SU-DHL-6 (cell line): Measurements from ENCODE around the gene AOAH.

Source experiments
- H2AFZ ChIP-seq: fragments of 200-600 bp; sonication (generic); 2 replicates; pipeline ENCODE4 v1.6.1; 2014; ENCODE audit warnings: low read depth, mild to moderate bottlenecking, moderate library complexity, mixed read lengths, antibody characterized with exemption, low read length; ENCODE audit not compliant: severe bottlenecking
- H3F3A ChIP-seq: fragments of 200-600 bp; shearing (Covaris generic); 2 replicates; pipeline ENCODE4 v1.6.0; 2016; ENCODE audit warnings: antibody characterized with exemption, mild to moderate bottlenecking; ENCODE audit not compliant: insufficient read depth
- H3K27ac ChIP-seq: fragments of 200-600 bp; sonication (generic); 2 replicates; pipeline ENCODE4 v1.5.1; 2016; ENCODE audit warnings: low read depth, mild to moderate bottlenecking, low read length, moderate library complexity, mixed read lengths
- H3K27me3 ChIP-seq: fragments of 200-600 bp; sonication (generic), shearing (Covaris generic); 2 replicates; pipeline ENCODE4 v1.6.0; 2014; ENCODE audit warnings: mild to moderate bottlenecking, low read length
- H3K36me3 ChIP-seq: fragments of 200-600 bp; sonication (generic); 2 replicates; pipeline ENCODE4 v1.6.1; 2014; ENCODE audit warnings: mild to moderate bottlenecking, low read length, mixed read lengths
- H3K4me2 ChIP-seq: fragments of 300-600, 200-600 bp; shearing (Covaris generic), sonication (generic); 2 replicates; pipeline ENCODE4 v1.6.0; 2014; ENCODE audit warnings: low read length, low read depth, mild to moderate bottlenecking; ENCODE audit not compliant: poor library complexity, severe bottlenecking
- H3K4me3 ChIP-seq: fragments of 200-600 bp; sonication (generic); 2 replicates; pipeline ENCODE4 v1.5.1; 2014; ENCODE audit warnings: antibody characterized with exemption, low read length, mild to moderate bottlenecking, mixed read lengths; ENCODE audit not compliant: insufficient read depth, poor library complexity, severe bottlenecking
- H3K79me2 ChIP-seq: fragments of 200-600 bp; sonication (generic); 2 replicates; pipeline ENCODE4 v1.6.1; 2014; ENCODE audit warnings: mild to moderate bottlenecking, low read length, moderate library complexity; ENCODE audit not compliant: insufficient read depth
- H3K9ac ChIP-seq: fragments of 200-600 bp; sonication (generic); 2 replicates; pipeline ENCODE4 v1.7.0; 2014; ENCODE audit warnings: mild to moderate bottlenecking, low read length
- H3K9me2 ChIP-seq: fragments of 200-600 bp; sonication (generic); replicated peaks from 2 replicates; pipeline ENCODE4 v1.6.1; 2014; ENCODE audit warnings: low read length; ENCODE audit not compliant: insufficient read depth
- H3K9me3 ChIP-seq: fragments of 200-600 bp; sonication (generic); 2 replicates; pipeline ENCODE4 v1.6.1; 2014; ENCODE audit warnings: low read length, mixed read lengths; ENCODE audit not compliant: insufficient read depth
- H4K20me1 ChIP-seq: fragments of 200-600 bp; sonication (generic); 2 replicates; pipeline ENCODE4 v1.6.1; 2014; ENCODE audit warnings: low read depth, mild to moderate bottlenecking, antibody characterized with exemption, low read length, moderate library complexity, mixed read lengths
- CTCF ChIP-seq: fragments of 200-600 bp; sonication (generic); IDR thresholded peaks from one replicate; pipeline ENCODE4 v1.5.1; 2017; ENCODE audit warnings: antibody characterized with exemption, mild to moderate bottlenecking, low read length, moderate library complexity; ENCODE audit not compliant: insufficient read depth, poor library complexity, severe bottlenecking
- EZH2phosphoT487 ChIP-seq: fragments of 200-600 bp; sonication (generic), shearing (Covaris generic); conservative IDR thresholded peaks from 2 replicates; pipeline ENCODE4 v1.6.1; 2018; ENCODE audit warnings: mild to moderate bottlenecking, antibody characterized with exemption, low read length, moderate library complexity, mixed read lengths

Gene AOAH

GRCh38 chr7:36614959-36615358, 109.3 kb downstream of the AOAH start:
- no peak overlapping the region for H3K4me3 ChIP-seq
- no peaks in the 10 kb centered on the region for H3K79me2 ChIP-seq
- H4K20me1 ChIP-seq, result no peaks in the 10 kb centered on the region
- H3F3A ChIP-seq, result no peaks in the 10 kb centered on the region
- no peaks in the 10 kb centered on the region for H3K27me3 ChIP-seq
- no peaks in the 10 kb centered on the region for H3K36me3 ChIP-seq
- TF ChIP-seq CTCF, result no peak
- H3K9ac ChIP-seq, result no peak overlapping the region
- H3K27ac ChIP-seq, result no peak overlapping the region
- H3K4me2 ChIP-seq, result no peak overlapping the region
- H3K9me3 ChIP-seq, result no peaks in the 10 kb centered on the region
- no peaks in the 10 kb centered on the region for H3K9me2 ChIP-seq
- no peak overlapping the region for H2AFZ ChIP-seq

GRCh38 chr7:36613031-36613614, 111.2 kb downstream of the AOAH start:
- H2AFZ ChIP-seq, result no peak overlapping the region
- H3K36me3 ChIP-seq, result no peaks in the 10 kb centered on the region
- H3K79me2 ChIP-seq, result no peaks in the 10 kb centered on the region
- no peaks in the 10 kb centered on the region for H3F3A ChIP-seq
- H3K27ac ChIP-seq, result no peak overlapping the region
- H3K9me3 ChIP-seq, result no peaks in the 10 kb centered on the region
- TF ChIP-seq EZH2phosphoT487 (no peak), CTCF (no peak)
- no peak overlapping the region for H3K9ac ChIP-seq
- H3K9me2 ChIP-seq, result no peaks in the 10 kb centered on the region
- H3K27me3 ChIP-seq, result no peaks in the 10 kb centered on the region
- no peak overlapping the region for H3K4me3 ChIP-seq
- no peaks in the 10 kb centered on the region for H4K20me1 ChIP-seq
- no peak overlapping the region for H3K4me2 ChIP-seq

GRCh38 chr7:36611703-36612102, 112.6 kb downstream of the AOAH start:
- H3K4me3 ChIP-seq, result no peak overlapping the region
- no peaks in the 10 kb centered on the region for H4K20me1 ChIP-seq
- H3K9me3 ChIP-seq, result no peaks in the 10 kb centered on the region
- no peaks in the 10 kb centered on the region for H3K27me3 ChIP-seq
- H3K36me3 ChIP-seq, result no peaks in the 10 kb centered on the region
- no peak overlapping the region for H3K9ac ChIP-seq
- H3K27ac ChIP-seq, result no peak overlapping the region
- no peaks in the 10 kb centered on the region for H3K9me2 ChIP-seq
- no peak overlapping the region for H2AFZ ChIP-seq
- H3K79me2 ChIP-seq, result no peaks in the 10 kb centered on the region
- H3F3A ChIP-seq, result no peaks in the 10 kb centered on the region
- no peak overlapping the region for H3K4me2 ChIP-seq
- TF ChIP-seq EZH2phosphoT487 (no peak), CTCF (no peak)

GRCh38 chr7:36607721-36608095, 116.6 kb downstream of the AOAH start:
- no peak overlapping the region for H3K4me2 ChIP-seq
- H4K20me1 ChIP-seq, result no peaks in the 10 kb centered on the region
- no peaks in the 10 kb centered on the region for H3K36me3 ChIP-seq
- no peaks in the 10 kb centered on the region for H3K9me2 ChIP-seq
- H3K4me3 ChIP-seq, result no peak overlapping the region
- H3K9ac ChIP-seq, result no peak overlapping the region
- H3K27ac ChIP-seq, result no peak overlapping the region
- H3K79me2 ChIP-seq, result no peaks in the 10 kb centered on the region
- H2AFZ ChIP-seq, result no peak overlapping the region
- H3K27me3 ChIP-seq, result no peaks in the 10 kb centered on the region
- H3F3A ChIP-seq, result no peaks in the 10 kb centered on the region
- TF ChIP-seq EZH2phosphoT487 (no peak), CTCF (no peak)
- H3K9me3 ChIP-seq, result no peaks in the 10 kb centered on the region
